Prostate gland (tissue), 2 donors: ENCODE data around the gene RPRD1B.

Source experiments
- CTCF ChIP-seq, 4 experiments: fragments of 200-600 bp in 2 of 4; fragments of 450-650 bp in 2 of 4; sonication (generic) in 2 of 4; IDR thresholded peaks; 1 replicate in 3 of 4; 2 replicates in 1 of 4; pipeline ENCODE4 v1.5.1; 2016 to 2019; ENCODE audit warnings: antibody characterized with exemption in 4 of 4, mild to moderate bottlenecking in 2 of 4, moderate library complexity in 2 of 4
- POLR2A ChIP-seq: fragments of 450-650 bp; IDR thresholded peaks from one replicate; pipeline ENCODE4 v1.6.1; 2016; ENCODE audit warnings: antibody characterized with exemption, mild to moderate bottlenecking

DNA sequence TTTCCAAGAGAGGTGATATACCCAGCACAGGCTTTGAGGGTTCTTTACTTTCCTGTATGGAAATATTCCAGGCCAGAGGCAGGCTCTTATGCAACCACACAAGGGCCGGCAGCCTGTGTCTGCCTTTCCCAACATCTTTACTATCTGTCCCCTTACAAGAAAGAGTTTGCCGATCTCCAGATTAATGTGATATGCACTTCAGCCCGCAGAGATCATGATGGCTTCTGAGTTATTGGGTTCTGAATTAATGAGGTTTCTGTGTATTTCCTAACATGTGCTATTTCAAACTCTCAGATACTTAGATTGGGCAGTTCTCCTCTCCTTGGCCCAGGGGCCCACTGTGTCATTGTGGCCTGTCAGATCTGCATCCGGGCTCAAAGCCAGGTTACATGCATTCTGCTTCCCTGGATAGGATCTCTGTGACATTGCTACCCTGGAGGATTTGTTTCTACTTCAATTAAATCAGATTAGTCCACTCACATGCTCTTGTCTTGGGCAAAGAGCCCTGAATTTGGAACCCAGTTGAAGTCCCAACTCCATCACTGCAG, 75.0 kb downstream of the RPRD1B start:
- TF ChIP-seq CTCF (IDR thresholded peaks at IDR 0.05) (no peak), POLR2A (no peak)
